HG02678 (cell line): ENCODE results near the gene HPCAL4.

Source experiments
- ATAC-seq: cut with Tn5 transposase; IDR thresholded peaks from one replicate; pipeline ENCODE4 v1.9.1; 2021; ENCODE audit warnings: mild to moderate bottlenecking, moderate library complexity; ENCODE audit not compliant: unreplicated experiment

HPCAL4 gene

GRCh38 chr1:39653546-39654031 lies 37.6 kb downstream of the HPCAL4 start:
- no peak for ATAC-seq

- ATAC-seq = no peak
These were observed 38.7 kb downstream of the HPCAL4 start for GRCh38 chr1:39652554-39652953.

- no peak for ATAC-seq
These were observed 39.1 kb downstream of the HPCAL4 start for GRCh38 chr1:39652105-39652504.

GRCh38 chr1:39650431-39650830 lies 40.8 kb downstream of the HPCAL4 start:
- no peak for ATAC-seq

GRCh38 chr1:39649636-39650185 lies 41.5 kb downstream of the HPCAL4 start:
- no peak for ATAC-seq

- no peak for ATAC-seq
These were observed 42.7 kb downstream of the HPCAL4 start for GRCh38 chr1:39648496-39648895.

GRCh38 chr1:39647247-39647646 lies 44.0 kb downstream of the HPCAL4 start:
- ATAC-seq = no peak

GRCh38 chr1:39646232-39647081 lies 44.8 kb downstream of the HPCAL4 start:
- no peak for ATAC-seq

- no peak for ATAC-seq
These were observed 45.7 kb downstream of the HPCAL4 start for GRCh38 chr1:39645411-39646043.

GRCh38 chr1:39643705-39644104 lies 47.5 kb downstream of the HPCAL4 start:
- ATAC-seq = no peak

- ATAC-seq = no peak
These were observed 48.4 kb downstream of the HPCAL4 start for GRCh38 chr1:39642796-39643195.

- ATAC-seq = no peak
These were observed 50.4 kb downstream of the HPCAL4 start for GRCh38 chr1:39640861-39641260.

- no peak for ATAC-seq
These were observed 51.7 kb downstream of the HPCAL4 start, which contains the start of gene HEYL for GRCh38 chr1:39639305-39640130. Gene HEYL, minus strand, starts transcription at chr1:39639643. Its CDS starts 18 bp downstream, at chr1:39639625.

GRCh38 chr1:39638965-39639304 lies 52.3 kb downstream of the HPCAL4 start:
- no peak for ATAC-seq

GRCh38 chr1:39637361-39637760 lies 53.9 kb downstream of the HPCAL4 start:
- ATAC-seq = no peak

- ATAC-seq = no peak
These were observed 55.4 kb downstream of the HPCAL4 start for GRCh38 chr1:39635871-39636210.

GRCh38 chr1:39635205-39635870 lies 55.9 kb downstream of the HPCAL4 start:
- ATAC-seq = no peak

GRCh38 chr1:39633422-39633821 lies 57.8 kb downstream of the HPCAL4 start:
- ATAC-seq = no peak

- no peak for ATAC-seq
These were observed 58.4 kb downstream of the HPCAL4 start for GRCh38 chr1:39632682-39633417.

- ATAC-seq = no peak
These were observed 58.9 kb downstream of the HPCAL4 start for GRCh38 chr1:39632323-39632681.
